GM18502 (cell line): Measurements from ENCODE around the gene PAQR6.

ENCODE experiments used
- ATAC-seq: cut with Tn5 transposase; IDR thresholded peaks from one replicate; pipeline ENCODE4 v1.9.1; 2021; ENCODE audit warnings: mild to moderate bottlenecking; ENCODE audit not compliant: unreplicated experiment, poor library complexity

PAQR6 gene

DNA sequence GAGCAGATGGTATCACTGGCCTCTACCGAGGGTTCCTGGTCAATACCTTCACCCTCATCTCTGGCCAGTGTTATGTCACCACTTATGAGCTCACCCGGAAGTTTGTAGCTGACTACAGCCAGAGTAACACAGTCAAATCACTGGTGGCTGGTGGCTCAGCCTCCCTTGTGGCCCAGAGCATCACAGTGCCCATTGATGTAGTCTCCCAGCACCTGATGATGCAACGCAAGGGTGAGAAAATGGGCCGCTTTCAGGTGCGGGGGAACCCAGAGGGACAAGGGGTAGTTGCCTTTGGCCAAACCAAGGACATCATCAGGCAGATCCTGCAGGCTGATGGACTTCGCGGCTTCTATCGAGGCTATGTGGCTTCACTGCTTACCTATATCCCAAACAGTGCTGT, 47.8 kb downstream of the PAQR6 start:
- ATAC-seq: no peak

DNA sequence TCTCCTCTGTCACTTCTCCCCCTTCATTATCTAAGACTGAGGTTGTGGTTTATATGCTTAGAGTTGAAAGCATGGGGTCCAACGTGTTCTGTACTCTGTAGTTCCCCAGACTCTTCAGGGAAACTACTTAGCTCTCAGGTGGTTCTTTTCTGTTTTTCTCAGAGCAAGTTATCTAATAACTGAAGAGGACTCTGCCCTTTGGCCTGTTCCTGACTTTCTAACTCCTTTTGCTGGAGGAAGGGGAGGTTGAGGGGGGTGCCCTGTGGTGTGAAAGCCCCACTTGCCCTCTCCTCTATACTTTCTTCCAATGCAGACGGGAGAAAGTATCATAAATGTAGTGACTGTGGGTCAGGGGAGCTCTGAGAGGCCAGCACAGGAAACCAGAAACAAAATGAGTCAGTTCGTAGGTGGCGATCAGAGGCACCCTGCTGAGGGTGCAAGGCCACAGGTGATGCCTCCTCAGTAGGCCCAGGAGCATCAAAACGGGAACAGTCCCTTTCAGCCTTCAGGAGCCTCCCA, 49.0 kb downstream of the PAQR6 start:
- ATAC-seq: no peak

DNA sequence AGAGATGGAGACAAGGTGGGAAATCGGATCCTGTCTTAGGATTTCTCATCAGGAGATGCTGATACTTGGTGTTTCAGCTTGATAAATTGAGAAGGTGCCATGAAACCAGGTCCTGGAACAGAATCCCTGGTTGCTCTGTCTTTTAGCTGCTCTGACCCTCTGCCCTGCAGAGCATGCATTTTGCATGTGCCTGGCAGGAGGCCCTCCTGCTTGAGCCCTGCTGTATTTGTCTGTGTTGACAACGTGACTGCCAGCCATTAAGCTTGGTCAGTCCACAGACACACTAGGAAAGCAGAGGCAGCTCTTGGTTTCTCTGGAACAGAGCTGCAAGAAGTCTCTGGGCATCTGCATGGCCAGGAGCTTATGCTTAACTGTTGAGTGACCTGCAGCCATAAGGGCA, 51.4 kb downstream of the PAQR6 start:
- no peak for ATAC-seq

DNA sequence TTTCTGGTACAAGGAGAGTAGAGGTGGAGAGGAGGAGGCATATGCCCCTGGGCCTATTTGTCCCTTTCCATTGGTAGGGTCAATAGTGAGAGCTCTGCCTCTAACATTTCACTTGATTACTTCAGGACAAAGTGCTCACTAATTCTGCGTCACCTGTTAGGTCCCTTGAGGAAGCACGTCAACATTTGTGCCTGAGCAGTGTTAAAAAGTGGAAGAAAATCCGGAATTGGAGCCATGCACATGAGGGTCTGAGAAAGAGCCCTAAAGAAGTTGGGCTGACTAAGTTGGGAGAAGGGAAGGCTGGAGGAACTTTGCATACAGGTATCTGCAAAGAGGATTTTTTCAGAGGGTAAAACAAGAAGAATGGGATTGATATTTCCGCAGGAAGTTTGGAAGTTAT, 52.0 kb downstream of the PAQR6 start:
- ATAC-seq: no peak

DNA sequence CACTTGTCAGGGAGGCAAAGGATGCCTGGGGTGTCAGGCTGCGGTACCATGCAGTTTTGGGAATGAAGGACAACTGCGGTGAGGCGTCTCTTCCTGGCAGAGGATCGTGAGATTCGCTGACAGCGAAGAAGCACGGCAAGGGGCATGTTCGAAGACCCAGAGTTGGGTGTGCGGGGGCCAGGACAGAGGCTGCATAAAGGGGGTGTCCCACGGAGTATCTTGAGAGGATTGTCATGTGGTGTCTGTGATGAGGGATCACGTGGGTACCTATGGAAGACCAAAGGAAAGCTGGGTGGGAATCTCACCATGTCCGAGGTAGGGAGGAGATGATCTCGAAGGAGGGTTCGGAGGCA, 53.6 kb downstream of the PAQR6 start:
- ATAC-seq: peak; percentile 14

DNA sequence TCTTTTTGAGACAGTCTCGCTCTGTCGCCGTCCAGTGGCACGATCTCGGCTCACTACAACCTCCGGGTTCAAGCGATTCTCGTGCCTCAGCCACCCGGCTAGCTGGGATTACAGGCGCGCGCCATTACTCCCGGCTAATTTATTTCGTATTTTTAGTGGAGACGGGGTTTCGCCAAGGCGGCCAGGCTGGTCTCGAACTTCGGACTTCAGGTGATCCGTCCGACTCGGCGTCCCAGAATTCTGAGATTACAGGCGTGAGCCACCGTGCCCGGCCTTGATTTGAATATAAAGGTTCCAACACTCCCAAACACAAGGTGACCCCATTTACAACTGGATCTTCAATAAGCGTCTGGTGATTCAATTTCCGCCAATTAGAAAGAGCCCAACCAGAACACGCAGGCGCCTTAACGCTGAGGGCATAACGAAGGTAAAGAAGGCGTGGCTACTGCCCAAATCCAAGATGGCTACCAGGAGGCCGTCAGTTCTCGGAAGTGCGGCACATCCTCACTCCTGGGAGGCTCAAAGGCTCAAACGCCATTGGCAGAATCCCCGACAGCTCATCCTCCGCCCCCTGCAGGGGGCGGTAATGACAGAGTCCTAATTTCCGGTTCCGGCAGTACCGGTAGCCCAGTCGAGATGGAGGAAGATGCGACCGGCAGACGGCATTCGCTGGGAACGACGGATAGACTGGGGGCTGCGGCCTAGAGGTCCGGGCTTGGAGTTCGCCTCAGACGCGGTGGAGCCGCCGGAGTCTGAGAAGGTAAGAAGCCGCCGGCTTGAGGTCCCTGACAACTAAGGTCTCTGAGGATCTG, 54.2 kb downstream of the PAQR6 start, which contains the start of gene SLC25A44:
Gene SLC25A44, plus strand, starts transcription at position 617 of the 812 bp plus-strand sequence. CDS start 5,744 bp downstream, outside the sequence.
- peak; percentile 93 for ATAC-seq
